Thyroid gland (tissue), 4 donors: Measurements from ENCODE around the gene ADCY4. TPM values are rescaled to one million over a fixed set of nuclear protein-coding genes. Genes with fewer than 3 reads are reported as not detected.

Source experiments
- DNase-seq, 2 donors: peaks; one replicate each; pipeline ENCODE4 v3.0.0-alpha.2; 2019
- H3K27ac ChIP-seq, 3 donors: fragments of 200-600 bp; sonication (generic); 1 replicate in 2 of 3; 2 replicates in 1 of 3; pipeline ENCODE4 v1.5.1; 2016 to 2019; ENCODE audit warnings: mild to moderate bottlenecking in 1 of 3, moderate library complexity in 1 of 3
- H3K27me3 ChIP-seq: fragments of 200-600 bp; sonication (generic); one replicate; pipeline ENCODE4 v1.5.1; 2019
- H3K36me3 ChIP-seq, 2 donors: fragments of 200-600 bp; sonication (generic); one replicate each; pipeline ENCODE4 v1.5.1; 2016 to 2019
- H3K4me1 ChIP-seq, 2 donors: fragments of 200-600 bp; sonication (generic); one replicate each; pipeline ENCODE4 v1.5.1; 2017 to 2019
- H3K4me3 ChIP-seq, 3 donors: fragments of 200-600 bp; sonication (generic); replicated peaks in 1 of 3; 1 replicate in 2 of 3; 2 replicates in 1 of 3; pipeline ENCODE4 v1.5.1; 2016; ENCODE audit warnings: mild to moderate bottlenecking in 1 of 3
- H3K9me3 ChIP-seq: fragments of 200-600 bp; sonication (generic); one replicate; pipeline ENCODE4 v1.5.1; 2017
- POLR2A ChIP-seq, 2 donors: fragments of 450-650 bp; IDR thresholded peaks; one replicate each; pipeline ENCODE4 v1.6.1; 2017; ENCODE audit warnings: antibody characterized with exemption in 2 of 2, mild to moderate bottlenecking in 2 of 2, moderate library complexity in 1 of 2
- WGBS, 2 donors: methylation state at CpG; one replicate each; pipeline ENCODE4 v1.1.5; 2017; 5-methylcytosine and 5-hydroxymethylcytosine counted together
- intact Hi-C: fragments of 100-400 bp; cut with DNase I; formaldehyde crosslinking; loops from one replicate; pipeline ENCODE4 v1.15.1; 2023
- total RNA-seq, 4 donors: library from RNA; depleted of rRNA; stranded (reverse); fragments of >200 nt; gene quantifications; one replicate each; pipeline ENCODE4 v1.2.3, GENCODE V29; 2016
- TF ChIP-seq, protein P1 (sequence below), 6 experiments: fragments of 200-600 bp in 3 of 6; fragments of 450-650 bp in 3 of 6; sonication (generic) in 3 of 6; IDR thresholded peaks; one replicate each; pipeline ENCODE4 v1.5.1; 2016 to 2019; ENCODE audit warnings: antibody characterized with exemption in 6 of 6, mild to moderate bottlenecking in 2 of 6, inconsistent platforms in 1 of 6, moderate library complexity in 1 of 6

The ADCY4 gene
- total RNA-seq, 4 donors from 2014 or later = 35.2 to 65.4 (median 48.8) TPM

GRCh38 chr14:24368562-24369252, 33.8 kb upstream of the ADCY4 start:
- intact Hi-C loops = loop anchor here (5.0 kb wide), 1 partner anchor 36 kb away; no protein-coding TSS in a partner anchor
- TF ChIP-seq POLR2A (IDR thresholded peaks at IDR 0.05) = peak in 1 of 2 donors; percentile 52
- TF ChIP-seq, protein P1, sequence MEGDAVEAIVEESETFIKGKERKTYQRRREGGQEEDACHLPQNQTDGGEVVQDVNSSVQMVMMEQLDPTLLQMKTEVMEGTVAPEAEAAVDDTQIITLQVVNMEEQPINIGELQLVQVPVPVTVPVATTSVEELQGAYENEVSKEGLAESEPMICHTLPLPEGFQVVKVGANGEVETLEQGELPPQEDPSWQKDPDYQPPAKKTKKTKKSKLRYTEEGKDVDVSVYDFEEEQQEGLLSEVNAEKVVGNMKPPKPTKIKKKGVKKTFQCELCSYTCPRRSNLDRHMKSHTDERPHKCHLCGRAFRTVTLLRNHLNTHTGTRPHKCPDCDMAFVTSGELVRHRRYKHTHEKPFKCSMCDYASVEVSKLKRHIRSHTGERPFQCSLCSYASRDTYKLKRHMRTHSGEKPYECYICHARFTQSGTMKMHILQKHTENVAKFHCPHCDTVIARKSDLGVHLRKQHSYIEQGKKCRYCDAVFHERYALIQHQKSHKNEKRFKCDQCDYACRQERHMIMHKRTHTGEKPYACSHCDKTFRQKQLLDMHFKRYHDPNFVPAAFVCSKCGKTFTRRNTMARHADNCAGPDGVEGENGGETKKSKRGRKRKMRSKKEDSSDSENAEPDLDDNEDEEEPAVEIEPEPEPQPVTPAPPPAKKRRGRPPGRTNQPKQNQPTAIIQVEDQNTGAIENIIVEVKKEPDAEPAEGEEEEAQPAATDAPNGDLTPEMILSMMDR (IDR thresholded peaks at IDR 0.05) = peak in 1 of 6 experiments; percentile 7
- no peaks in the 10 kb centered on the region for H3K36me3 ChIP-seq
- no peaks in the 10 kb centered on the region for H3K9me3 ChIP-seq
- H3K4me1 ChIP-seq = peaks cover 17 to 19% of the 10 kb centered on the region in 2 donors
- DNase-seq = peak; percentile 66 to 76
- peak overlapping the region; percentile 84 to 95 (median 94) for H3K27ac ChIP-seq
- H3K4me3 ChIP-seq = peak overlapping the region in 2 of 3 donors; percentile 80 to 91
- no peaks in the 10 kb centered on the region for H3K27me3 ChIP-seq
- whole genome bisulfite sequencing, 2 donors = 11 to 16% methylated on average over 10 to 12 of the region's 52 CpGs

DNA sequence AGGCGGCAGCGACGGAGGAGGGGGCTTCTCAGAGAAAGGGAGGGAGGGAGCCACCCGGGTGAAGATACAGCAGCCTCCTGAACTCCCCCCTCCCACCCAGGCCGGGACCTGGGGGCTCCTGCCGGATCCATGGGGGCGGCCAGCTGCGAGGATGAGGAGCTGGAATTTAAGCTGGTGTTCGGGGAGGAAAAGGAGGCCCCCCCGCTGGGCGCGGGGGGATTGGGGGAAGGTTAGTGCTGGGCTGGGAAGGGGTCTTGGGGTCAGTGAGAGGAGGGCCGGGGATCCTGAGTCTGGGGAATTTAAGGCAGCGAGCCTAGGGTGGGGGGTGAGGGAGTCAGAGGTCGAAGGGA, 33.3 kb upstream of the ADCY4 start:
- H3K4me1 ChIP-seq = peaks cover 17 to 19% of the 10 kb centered on the region in 2 donors
- H3K27ac ChIP-seq = peak overlapping the region; percentile 84 to 95 (median 94)
- H3K9me3 ChIP-seq = no peaks in the 10 kb centered on the region
- peak overlapping the region in 2 of 3 donors; percentile 80 to 91 for H3K4me3 ChIP-seq
- no peaks in the 10 kb centered on the region for H3K27me3 ChIP-seq
- 1% methylated on average over 13 to 14 of the region's 15 CpGs for WGBS, 2 donors
- intact Hi-C loops = loop anchor here (5.0 kb wide), 1 partner anchor 36 kb away; no protein-coding TSS in a partner anchor
- H3K36me3 ChIP-seq = no peaks in the 10 kb centered on the region
- TF ChIP-seq, protein P1 (IDR thresholded peaks at IDR 0.05) = no peak
- no peak for TF ChIP-seq POLR2A (IDR thresholded peaks at IDR 0.05)
- DNase-seq = peak in 1 of 2 donors; percentile 15

DNA sequence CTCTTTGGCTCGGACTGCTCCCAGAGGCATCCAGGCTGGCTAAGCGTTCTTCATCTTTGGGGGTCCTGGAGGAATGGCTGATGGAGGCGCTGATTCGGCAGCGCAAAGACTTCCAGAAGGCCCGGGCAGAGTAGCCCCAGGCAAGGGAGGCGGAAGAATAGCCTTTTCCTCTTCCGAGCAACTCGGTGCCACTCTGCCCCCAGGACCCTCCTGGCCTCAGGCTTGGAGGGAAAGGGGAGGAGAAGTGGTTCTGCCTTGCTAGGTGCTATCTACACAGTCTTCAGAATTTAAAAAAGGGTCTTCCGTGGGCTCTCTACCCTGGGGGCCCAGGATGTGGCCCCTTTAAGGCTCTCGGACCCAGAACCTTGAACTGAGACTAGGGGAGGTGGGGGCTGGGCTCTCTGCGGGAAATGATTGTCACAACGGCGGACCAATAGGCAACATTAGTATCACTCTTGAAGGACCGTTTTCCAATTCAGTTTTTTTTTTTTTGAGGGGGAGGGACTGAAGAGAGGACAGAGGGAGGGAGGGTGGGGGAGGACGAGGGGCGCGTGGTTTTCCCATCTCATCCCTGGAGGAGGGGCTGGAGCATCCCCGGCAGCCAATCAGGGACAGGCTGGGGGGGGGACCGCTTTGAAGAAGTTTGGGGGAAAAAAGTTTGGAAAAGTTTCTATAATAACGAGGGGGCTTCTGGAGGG, 32.8 kb upstream of the ADCY4 start, which contains the start of gene NFATC4:
TSS of gene NFATC4 (plus strand) at position 671 of the 698 bp plus-strand sequence. CDS start 157 bp downstream, outside the sequence.
- Histone ChIP-seq H3K27ac (peak within 1 kb of the TSS; percentile 94 to 96 (median 95)), H3K36me3 (no peaks in the 10 kb centered on the region), H3K4me3 (peak within 1 kb of the TSS; percentile 24 to 91 (median 80)), H3K27me3 (no peaks in the 10 kb centered on the region), H3K4me1 (peaks cover 17 to 19% of the 10 kb centered on the region in 2 donors), H3K9me3 (no peaks in the 10 kb centered on the region)
- DNase-seq = peak; percentile 77 to 80
- TF ChIP-seq POLR2A (IDR thresholded peaks at IDR 0.05) = no peak
- TF ChIP-seq, protein P1 (IDR thresholded peaks at IDR 0.05) = no peak
- 2 to 5% methylated on average over 17 to 21 of the region's 21 CpGs for WGBS, 2 donors
- intact Hi-C loops = loop anchor here (2.0 to 5.0 kb wide), 2 partner anchors 35 to 63 kb away; no protein-coding TSS in a partner anchor

DNA sequence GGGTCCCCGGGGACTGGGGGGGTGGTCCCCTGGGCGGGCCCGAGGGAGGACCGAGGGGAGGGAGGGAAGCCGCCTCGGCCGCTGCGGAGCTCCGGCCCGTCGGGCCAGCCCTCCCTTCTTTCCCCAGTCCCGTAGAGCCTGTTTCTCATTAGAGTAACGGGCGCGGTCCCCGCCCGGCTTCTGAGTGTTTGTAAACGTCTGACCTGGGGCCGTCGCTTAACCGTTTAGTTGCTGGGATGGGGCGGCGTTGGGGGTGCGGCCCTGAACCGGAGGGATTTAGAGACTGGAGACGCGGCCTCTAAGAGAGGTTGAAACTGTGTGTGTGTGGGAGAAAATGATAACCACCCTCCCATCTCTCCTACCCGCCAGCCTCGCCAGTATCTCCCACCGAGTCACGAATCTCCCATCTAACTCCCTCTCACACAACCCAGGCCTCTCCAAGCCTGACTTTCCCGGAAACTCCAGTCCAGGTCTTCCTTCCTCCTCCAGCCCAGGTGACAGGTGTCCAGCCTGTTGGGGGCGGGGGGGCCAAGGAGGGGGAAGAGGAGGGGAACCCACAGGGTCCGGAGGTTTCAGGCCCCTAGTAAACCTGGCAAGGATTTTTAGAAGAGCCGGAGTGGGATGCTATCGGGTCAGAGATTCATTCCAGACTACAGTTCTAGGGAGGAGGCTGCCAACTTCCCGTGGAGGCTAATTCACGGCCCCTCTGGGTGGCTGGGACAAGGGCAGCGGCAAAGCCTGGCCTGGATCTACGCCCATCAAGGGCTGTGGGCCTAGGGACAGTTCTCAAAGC, 32.0 kb upstream of the ADCY4 start:
- intact Hi-C loops = loop anchor here (2.0 to 5.0 kb wide), 2 partner anchors 35 to 64 kb away; no protein-coding TSS in a partner anchor
- peaks cover 17 to 19% of the 10 kb centered on the region in 2 donors for H3K4me1 ChIP-seq
- WGBS, 2 donors = 1% methylated on average over 25 to 38 of the region's 40 CpGs

More for the DNA sequence above, 32.0 kb upstream of the ADCY4 start:
- TF ChIP-seq POLR2A (IDR thresholded peaks at IDR 0.05) = peak in 1 of 2 donors; percentile 44
- TF ChIP-seq, protein P1 (IDR thresholded peaks at IDR 0.05) = peak in 1 of 6 experiments; percentile 14
- peak; percentile 96 to 97 for DNase-seq
- H3K27ac ChIP-seq = peak overlapping the region; percentile 94 to 96 (median 95)
- no peaks in the 10 kb centered on the region for H3K9me3 ChIP-seq
- H3K27me3 ChIP-seq = no peaks in the 10 kb centered on the region
- peak overlapping the region; percentile 24 to 80 (median 32) for H3K4me3 ChIP-seq
- no peaks in the 10 kb centered on the region for H3K36me3 ChIP-seq
